ENCODE measurements around the gene CUL5.

GRCh38 chr11:108085672-108086071 is 77.0 kb downstream of the CUL5 start:
- no peak for TF ChIP-seq CTCF (IDR thresholded peaks at IDR 0.05)
- TF ChIP-seq EP300 (IDR thresholded peaks at IDR 0.05), result no peak
- no peak for TF ChIP-seq POLR2A (IDR thresholded peaks at IDR 0.05)

Measured in ovary (tissue), 3 donors.